A549 (cell line): ENCODE measurements around the gene OTULIN.

Source experiments
- CEBPB ChIP-seq, 2 experiments: fragments of >200 bp in 1 of 2; sonication (Bioruptor Twin) in 1 of 2; formaldehyde crosslinking in 1 of 2; IDR thresholded peaks; 2 replicates each; pipeline ENCODE4 v1.6.1; 2012 to 2016
- CTCF ChIP-seq: fragments of >200 bp; sonication (Bioruptor Twin); formaldehyde crosslinking; IDR thresholded peaks from 3 replicates; pipeline ENCODE4 v1.5.1; 2016
- USF2 ChIP-seq: fragments of 450-650 bp; IDR thresholded peaks from 2 replicates; pipeline ENCODE4 v1.6.1; 2014; ENCODE audit warnings: antibody characterized with exemption
- ZFP36 ChIP-seq: fragments of 450-650 bp; IDR thresholded peaks from 2 replicates; pipeline ENCODE4 v1.6.1; 2014; ENCODE audit warnings: borderline replicate concordance; ENCODE audit not compliant: partially characterized antibody

- TF ChIP-seq CTCF, result no peak
- no peak for TF ChIP-seq CEBPB (IDR thresholded peaks at IDR 0.05)
- no peak for TF ChIP-seq USF2
- TF ChIP-seq ZFP36, result no peak
These were observed 9.3 kb upstream of the OTULIN start for GRCh38 chr5:14655146-14655741.
